HepG2 (cell line): ENCODE results near the gene FAM50A. TPM values are rescaled to one million over a fixed set of nuclear protein-coding genes. Genes with fewer than 3 reads are reported as not detected.

ENCODE experiments used
- ATAC-seq: fragments of 200-7000 bp; cut with Tn5 transposase; 3 replicates; pipeline ENCODE4 v1.9.1; 2020; ENCODE audit warnings: mild to moderate bottlenecking, moderate library complexity
- BruUV-seq: library from RNA; stranded (reverse); fragments of 400-500 nt; replicated peaks from 2 replicates; lab custom pipeline; 2021; lab: Mats Ljungman, UMichigan
- CTCF ChIA-PET: fragments of 300-600 bp; formaldehyde crosslinking; extraction: SDS; loops from one replicate; lab custom pipeline; 2021; ENCODE audit warnings: low total read pairs, inconsistent platforms, low intra/inter-chr PET ratio; lab: Yijun Ruan, JAX
- POLR2A ChIA-PET: fragments of 350-600 bp; sonication (Branson Sonifier 250); formaldehyde crosslinking; loops from one replicate; lab custom pipeline; 2020; ENCODE audit warnings: antibody characterized with exemption, inconsistent platforms; lab: Yijun Ruan, JAX
- DNase-seq: peaks from one replicate; pipeline ENCODE4 v3.0.0-alpha.2; 2015; ENCODE audit warnings: low spot score
- FAIRE-seq: peaks from 3 replicates; lab custom pipeline; 2011; peaks lifted over from hg19 to GRCh38; lab: Jason Lieb, UNC
- H2AFZ ChIP-seq: one replicate; pipeline ENCODE4 v1.6.1; 2011; ENCODE audit warnings: low read length, inconsistent platforms
- H3K27ac ChIP-seq: fragments of 300-600 bp; 3 replicates; pipeline ENCODE4 v1.8.0; 2011; ENCODE audit warnings: mixed run types, mild to moderate bottlenecking, mixed read lengths, low read length, inconsistent platforms; ENCODE audit not compliant: insufficient read depth; ENCODE audit errors: extremely low read length
- H3K27me3 ChIP-seq, 2 experiments: fragments of 200-600 bp in 1 of 2; 2 replicates in 1 of 2; 3 replicates in 1 of 2; pipeline versions ENCODE4 v1.6.0 to v1.8.0; 2011; ENCODE audit warnings: low read length in 2 of 2, mild to moderate bottlenecking in 2 of 2, moderate library complexity in 2 of 2, inconsistent platforms in 1 of 2; ENCODE audit not compliant: insufficient read depth in 2 of 2, control insufficient read depth in 1 of 2
- H3K36me3 ChIP-seq, 2 experiments: fragments of 200-600 bp in 1 of 2; replicated peaks in 1 of 2; 2 replicates in 1 of 2; 3 replicates in 1 of 2; pipeline versions ENCODE4 v1.5.1 to v1.8.0; 2011; ENCODE audit warnings: low read length in 2 of 2, inconsistent platforms in 1 of 2; ENCODE audit not compliant: insufficient read depth in 2 of 2, control insufficient read depth in 1 of 2
- H3K4me1 ChIP-seq: 2 replicates; pipeline ENCODE4 v1.5.1; 2012; ENCODE audit warnings: low read length, inconsistent platforms; ENCODE audit not compliant: insufficient read depth
- H3K4me2 ChIP-seq: 2 replicates; pipeline ENCODE4 v1.6.0; 2011; ENCODE audit warnings: low read depth, low read length, inconsistent platforms
- H3K4me3 ChIP-seq, 3 experiments: fragments of 200-600 bp in 1 of 3; sonication (generic), shearing (Covaris generic) in 1 of 3; replicated peaks in 1 of 3; 2 replicates each; pipeline ENCODE4 v1.5.1; 2011 to 2016; ENCODE audit warnings: low read length in 3 of 3, inconsistent platforms in 2 of 3, low read depth in 2 of 3, mild to moderate bottlenecking in 2 of 3, control low read depth in 1 of 3, mixed read lengths in 1 of 3; ENCODE audit not compliant: insufficient read depth in 1 of 3
- H3K79me2 ChIP-seq: one replicate; pipeline ENCODE4 v1.6.1; 2011; ENCODE audit warnings: low read length, inconsistent platforms; ENCODE audit not compliant: insufficient read depth
- H3K9ac ChIP-seq: 2 replicates; pipeline ENCODE4 v1.6.0; 2011; ENCODE audit warnings: mild to moderate bottlenecking, low read depth, low read length, inconsistent platforms; ENCODE audit not compliant: insufficient read depth
- H3K9me3 ChIP-seq: 2 replicates; pipeline ENCODE4 v1.5.1; 2012; ENCODE audit warnings: mild to moderate bottlenecking, low read length
- H4K20me1 ChIP-seq: 2 replicates; pipeline ENCODE4 v1.6.0; 2011; ENCODE audit warnings: inconsistent platforms, mild to moderate bottlenecking, low read length, moderate library complexity; ENCODE audit not compliant: insufficient read depth
- BHLHE40 ChIP-seq: IDR thresholded peaks from 2 replicates; pipeline ENCODE4 v1.6.1; 2011; ENCODE audit warnings: low read length, improper control_type of control experiment
- CBX1 ChIP-seq: IDR thresholded peaks from one replicate; pipeline ENCODE4 v1.6.1; 2016; ENCODE audit warnings: antibody characterized with exemption, low read depth
- FOXK2 ChIP-seq: fragments of 450-650 bp; IDR thresholded peaks from 2 replicates; pipeline ENCODE4 v1.6.1; 2016
- HBP1 ChIP-seq: IDR thresholded peaks from 2 replicates; pipeline ENCODE4 v1.6.1; 2016; ENCODE audit warnings: low read depth, control low read depth
- HHEX ChIP-seq: IDR thresholded peaks from 2 replicates; pipeline ENCODE4 v1.6.1; 2016; ENCODE audit warnings: control low read depth
- JUN ChIP-seq: sonication (generic); formaldehyde crosslinking; IDR thresholded peaks from 2 replicates; pipeline ENCODE4 v1.4.0; 2020; ENCODE audit warnings: mild to moderate bottlenecking, missing genetic modification reagents
- MAF1 ChIP-seq: sonication (generic); formaldehyde crosslinking; IDR thresholded peaks from 2 replicates; pipeline ENCODE4 v1.5.0; 2020; ENCODE audit warnings: missing genetic modification reagents, borderline replicate concordance
- MATR3 ChIP-seq: sonication (generic); formaldehyde crosslinking; IDR thresholded peaks from 2 replicates; pipeline ENCODE4 v1.4.0; 2020; ENCODE audit warnings: missing genetic modification reagents
- NRL ChIP-seq: sonication (generic); formaldehyde crosslinking; IDR thresholded peaks from 2 replicates; pipeline ENCODE4 v1.5.0; 2020; ENCODE audit warnings: missing genetic modification reagents, mild to moderate bottlenecking, moderate library complexity, borderline replicate concordance
- SALL1 ChIP-seq: sonication (generic); formaldehyde crosslinking; IDR thresholded peaks from 2 replicates; pipeline ENCODE4 v1.8.0; 2022; ENCODE audit warnings: mild to moderate bottlenecking, missing genetic modification reagents
- SRSF1 ChIP-seq: fragments of 200-400 bp; formaldehyde crosslinking; optimal IDR thresholded peaks from 2 replicates; pipeline ENCODE3; 2017; ENCODE audit warnings: mild to moderate bottlenecking, low read depth, low read length, moderate library complexity
- THAP8 ChIP-seq: sonication (generic); formaldehyde crosslinking; IDR thresholded peaks from 2 replicates; pipeline ENCODE4 v1.5.1; 2020; ENCODE audit warnings: missing genetic modification reagents, mild to moderate bottlenecking, borderline replicate concordance
- ZFP36L2 ChIP-seq: sonication (generic); formaldehyde crosslinking; IDR thresholded peaks from 2 replicates; pipeline ENCODE4 v1.4.0; 2020; ENCODE audit warnings: missing genetic modification reagents
- WGBS: methylation state at CpG from one replicate; pipeline ENCODE4 v1.1.6; 2017; ENCODE audit warnings: low lambda C conversion rate; 5-methylcytosine and 5-hydroxymethylcytosine counted together
- in situ Hi-C: cut with HindIII; loops from 2 replicates; pipeline ENCODE4 v1.10.0; 2017; ENCODE audit warnings: low pct_unique_long_range_greater_than_20kb; ENCODE audit not compliant: extremely low pct_ligation_motif_present
- intact Hi-C: fragments of 100-400 bp; cut with micrococcal nuclease; formaldehyde crosslinking; loops from one replicate; pipeline ENCODE4 v1.10.0; 2022; ENCODE audit not compliant: unreplicated experiment
- polyA plus RNA-seq, 8 experiments: library from polyadenylated mRNA; depleted of rRNA in 3 of 8; stranded (reverse) in 7 of 8; unstranded in 1 of 8; fragments of >200 nt; fragmentation: Illumina TruSeq in 4 of 8; extraction: Trizol in 4 of 8; gene quantifications; 2 replicates each; pipeline versions ENCODE4 v1.2.1 to v1.2.3, GENCODE V29; 2011 to 2016; ENCODE audit warnings: low read depth in 4 of 8, missing spikeins in 1 of 8, mixed read lengths in 1 of 8; ENCODE audit not compliant: insufficient read depth in 1 of 8
- total RNA-seq, 5 experiments: library from RNA; depleted of rRNA; stranded (reverse); fragments of >200 nt; fragmentation: Illumina TruSeq; extraction: Trizol; gene quantifications; 2 replicates each; pipeline ENCODE4 v1.2.3, GENCODE V29; 2016; ENCODE audit warnings: low read depth in 1 of 5

Gene FAM50A
- total and polyA plus RNA-seq, 2 of the 13 experiments (the other 11 are each of a cell fraction or from before 2014, with no cell fraction given): 30.7 to 40.7 TPM

- in situ Hi-C loops (no loop called here), intact Hi-C loops (no loop called here)
- Histone ChIP-seq H3K36me3 (no peaks in the 10 kb centered on the region; a peak in 3 of 5 replicates), H3K4me3 (no peak overlapping the region), H3K4me2 (no peak overlapping the region), H3K9me3 (no peaks in the 10 kb centered on the region), H3K27ac (no peak overlapping the region), H3K4me1 (peaks cover 15% of the 10 kb centered on the region), H4K20me1 (no peaks in the 10 kb centered on the region), H3K9ac (no peak overlapping the region), H2AFZ (no peak overlapping the region), H3K79me2 (peaks cover 18% of the 10 kb centered on the region), H3K27me3 (no peaks in the 10 kb centered on the region)
- CTCF ChIA-PET: no interaction called here
- DNase-seq (no peak), ATAC-seq (no peak), FAIRE-seq (no peak)
- no TSS peak for BruUV-seq
- WGBS: 100% methylated on average over 10 of the region's 19 CpGs
- TF ChIP-seq ZFP36L2 (CRISPR knock-in tag) (no peak), BHLHE40 (no peak), SRSF1 (no peak), NRL (no peak), CBX1 (no peak), JUN (no peak), FOXK2 (no peak), THAP8 (CRISPR knock-in tag) (no peak), MAF1 (CRISPR knock-in tag) (no peak), SALL1 (CRISPR knock-in tag) (no peak), HHEX (no peak), MATR3 (CRISPR knock-in tag) (no peak), HBP1 (CRISPR knock-in tag) (no peak)
- POLR2A ChIA-PET: no interaction called here
Observed at GRCh38 chrX:154435171-154435733, 8.7 kb upstream of the FAM50A start.
